Vagina (tissue), 2 donors: ENCODE measurements around the gene AKAP4. TPM values are rescaled to one million over a fixed set of nuclear protein-coding genes. Genes with fewer than 3 reads are reported as not detected.

ENCODE experiments used
- DNase-seq, 2 donors: peaks; one replicate each; pipeline ENCODE4 v3.0.0-alpha.2; 2017; ENCODE audit errors: extremely low spot score in 2 of 2
- H3K27ac ChIP-seq: fragments of 200-600 bp; sonication (generic); one replicate; pipeline ENCODE4 v1.5.1; 2019
- H3K27me3 ChIP-seq: fragments of 200-600 bp; sonication (generic); one replicate; pipeline ENCODE4 v1.5.1; 2019
- H3K36me3 ChIP-seq, 2 donors: fragments of 200-600 bp; sonication (generic); one replicate each; pipeline ENCODE4 v1.5.1; 2017 to 2019
- H3K4me1 ChIP-seq: fragments of 200-600 bp; sonication (generic); one replicate; pipeline ENCODE4 v1.5.1; 2019
- H3K4me3 ChIP-seq, 2 donors: fragments of 200-600 bp; sonication (generic); 1 replicate in 1 of 2; 2 replicates in 1 of 2; pipeline ENCODE4 v1.5.1; 2016 to 2019
- H3K9me3 ChIP-seq: fragments of 200-600 bp; sonication (generic); one replicate; pipeline ENCODE4 v1.5.1; 2019
- POLR2A ChIP-seq, 2 donors: fragments of 450-650 bp; IDR thresholded peaks; one replicate each; pipeline ENCODE4 v1.6.1; 2017; ENCODE audit warnings: antibody characterized with exemption in 2 of 2, mild to moderate bottlenecking in 2 of 2, moderate library complexity in 2 of 2
- POLR2AphosphoS5 ChIP-seq, 2 donors: sonication (generic); formaldehyde crosslinking; IDR thresholded peaks; one replicate each; pipeline ENCODE4 v1.9.0; 2017; ENCODE audit warnings: antibody characterized with exemption in 2 of 2, mild to moderate bottlenecking in 2 of 2, low read depth in 1 of 2; ENCODE audit not compliant: insufficient read depth in 1 of 2
- intact Hi-C: fragments of 100-400 bp; cut with DNase I; formaldehyde crosslinking; loops from one replicate; pipeline ENCODE4 v1.15.1; 2023
- total RNA-seq: library from RNA; depleted of rRNA; stranded (reverse); fragments of >200 nt; gene quantifications from one replicate; pipeline ENCODE4 v1.2.3, GENCODE V29; 2016
- TF ChIP-seq, protein P1 (sequence below), 3 experiments: fragments of 450-650 bp in 2 of 3; fragments of 200-600 bp in 1 of 3; sonication (generic) in 1 of 3; IDR thresholded peaks; one replicate each; pipeline ENCODE4 v1.5.1; 2017 to 2019; ENCODE audit warnings: antibody characterized with exemption in 3 of 3, mild to moderate bottlenecking in 2 of 3, moderate library complexity in 2 of 3

The AKAP4 gene
- total RNA-seq, 1 donor from 2014 or later, result not detected

DNA sequence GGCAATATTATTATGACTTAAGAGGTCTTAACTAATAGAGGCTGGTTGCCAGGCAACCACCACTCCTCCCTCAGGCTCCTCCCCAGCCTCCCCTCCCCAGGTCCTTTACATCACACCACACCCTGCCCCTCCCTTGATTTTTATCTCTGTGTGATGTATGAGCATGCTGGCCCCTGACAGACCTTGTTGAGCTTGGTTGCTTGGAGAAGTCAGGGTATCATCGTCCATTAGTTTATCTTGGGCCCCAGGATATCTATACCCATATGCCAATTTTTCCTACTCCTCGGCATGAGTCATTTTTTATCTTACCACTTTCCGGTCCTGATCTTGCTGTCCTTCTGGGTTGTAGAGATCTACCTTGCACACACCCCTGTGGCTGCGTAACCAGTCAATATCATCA lies 2.5 kb downstream of the AKAP4 start:
- H3K27me3 ChIP-seq, result no peaks in the 10 kb centered on the region
- H3K4me1 ChIP-seq, result no peaks in the 10 kb centered on the region
- TF ChIP-seq POLR2A (IDR thresholded peaks at IDR 0.05) (no peak), POLR2AphosphoS5 (IDR thresholded peaks at IDR 0.05; ENCODE audit: insufficient read depth in 1 of 2, low read depth in 1 of 2) (no peak)
- TF ChIP-seq, protein P1, sequence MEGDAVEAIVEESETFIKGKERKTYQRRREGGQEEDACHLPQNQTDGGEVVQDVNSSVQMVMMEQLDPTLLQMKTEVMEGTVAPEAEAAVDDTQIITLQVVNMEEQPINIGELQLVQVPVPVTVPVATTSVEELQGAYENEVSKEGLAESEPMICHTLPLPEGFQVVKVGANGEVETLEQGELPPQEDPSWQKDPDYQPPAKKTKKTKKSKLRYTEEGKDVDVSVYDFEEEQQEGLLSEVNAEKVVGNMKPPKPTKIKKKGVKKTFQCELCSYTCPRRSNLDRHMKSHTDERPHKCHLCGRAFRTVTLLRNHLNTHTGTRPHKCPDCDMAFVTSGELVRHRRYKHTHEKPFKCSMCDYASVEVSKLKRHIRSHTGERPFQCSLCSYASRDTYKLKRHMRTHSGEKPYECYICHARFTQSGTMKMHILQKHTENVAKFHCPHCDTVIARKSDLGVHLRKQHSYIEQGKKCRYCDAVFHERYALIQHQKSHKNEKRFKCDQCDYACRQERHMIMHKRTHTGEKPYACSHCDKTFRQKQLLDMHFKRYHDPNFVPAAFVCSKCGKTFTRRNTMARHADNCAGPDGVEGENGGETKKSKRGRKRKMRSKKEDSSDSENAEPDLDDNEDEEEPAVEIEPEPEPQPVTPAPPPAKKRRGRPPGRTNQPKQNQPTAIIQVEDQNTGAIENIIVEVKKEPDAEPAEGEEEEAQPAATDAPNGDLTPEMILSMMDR (IDR thresholded peaks at IDR 0.05), result no peak
- no peaks in the 10 kb centered on the region for H3K36me3 ChIP-seq
- intact Hi-C loops, result no loop called here
- H3K4me3 ChIP-seq, result no peak overlapping the region
- H3K27ac ChIP-seq, result no peak overlapping the region
- DNase-seq, result no peak
- H3K9me3 ChIP-seq, result no peaks in the 10 kb centered on the region

DNA sequence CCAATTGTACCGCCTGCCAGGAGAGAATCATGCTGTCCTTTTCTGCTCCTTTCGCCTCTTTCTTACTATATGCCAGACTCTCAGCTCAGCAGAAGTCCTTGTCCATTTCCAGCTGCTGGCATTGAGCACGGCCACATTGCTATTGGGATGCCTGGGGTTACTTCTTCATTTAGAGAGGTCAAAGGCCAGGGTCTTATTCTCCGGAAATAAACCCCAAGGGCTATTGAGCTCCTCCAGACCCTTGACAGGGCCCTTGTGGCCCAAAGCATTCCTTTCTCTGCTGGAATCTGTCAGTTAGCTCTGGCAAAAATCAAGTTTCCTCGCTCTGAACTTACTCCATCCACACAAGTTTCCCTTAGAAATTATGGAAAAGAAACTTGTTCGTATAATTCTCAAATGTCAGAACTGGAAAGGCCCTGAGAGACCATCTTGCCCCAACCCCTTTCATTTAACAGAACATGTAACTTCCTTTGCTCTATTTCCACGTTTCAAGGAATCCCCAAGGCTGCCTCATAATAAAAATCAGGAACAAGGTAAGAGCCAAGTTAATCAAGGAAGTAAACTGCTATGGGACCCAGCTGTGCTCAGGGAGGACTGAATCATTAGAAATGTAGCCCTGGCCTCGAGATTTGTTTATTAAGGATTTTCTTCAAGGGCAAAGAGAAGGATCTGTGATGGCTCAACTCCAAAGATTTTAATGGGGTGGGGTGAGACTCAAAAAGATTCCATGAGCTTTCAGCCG lies 11.8 kb downstream of the AKAP4 start:
- Histone ChIP-seq H3K4me1 (no peaks in the 10 kb centered on the region), H3K27ac (no peak overlapping the region), H3K4me3 (no peak overlapping the region), H3K9me3 (no peaks in the 10 kb centered on the region), H3K36me3 (no peaks in the 10 kb centered on the region), H3K27me3 (no peaks in the 10 kb centered on the region)
- intact Hi-C loops, result no loop called here
- TF ChIP-seq, protein P1 (IDR thresholded peaks at IDR 0.05), result no peak
- no peak for TF ChIP-seq POLR2AphosphoS5 (IDR thresholded peaks at IDR 0.05; ENCODE audit: insufficient read depth in 1 of 2, low read depth in 1 of 2)
- TF ChIP-seq POLR2A (IDR thresholded peaks at IDR 0.05), result no peak
- DNase-seq, result no peak

DNA sequence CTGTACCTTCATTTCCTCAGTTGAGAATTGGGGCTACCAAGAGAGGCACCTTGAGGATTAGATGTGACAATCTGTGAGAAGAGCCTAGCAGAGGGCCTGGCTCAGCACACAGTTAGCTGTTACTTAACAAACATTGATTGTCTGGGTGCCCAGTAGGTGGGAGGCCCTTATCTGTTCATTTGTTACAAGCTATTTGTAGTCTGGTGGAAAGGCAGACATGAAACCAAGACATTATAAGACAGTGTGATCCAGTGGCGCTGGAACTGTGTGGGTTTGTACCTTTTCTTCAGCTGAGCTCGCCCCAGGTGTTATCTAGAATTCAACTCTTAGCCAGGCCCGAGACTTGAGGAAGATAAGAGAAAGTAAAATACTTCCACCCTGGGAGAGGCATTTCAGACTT lies 16.9 kb downstream of the AKAP4 start:
- Histone ChIP-seq H3K27ac (no peak overlapping the region), H3K4me1 (no peaks in the 10 kb centered on the region), H3K27me3 (no peaks in the 10 kb centered on the region), H3K4me3 (no peak overlapping the region), H3K9me3 (no peaks in the 10 kb centered on the region), H3K36me3 (no peaks in the 10 kb centered on the region)
- TF ChIP-seq POLR2AphosphoS5 (IDR thresholded peaks at IDR 0.05; ENCODE audit: insufficient read depth in 1 of 2, low read depth in 1 of 2), result no peak
- TF ChIP-seq, protein P1 (IDR thresholded peaks at IDR 0.05), result no peak
- TF ChIP-seq POLR2A (IDR thresholded peaks at IDR 0.05), result no peak
- intact Hi-C loops, result no loop called here
- DNase-seq, result no peak

DNA sequence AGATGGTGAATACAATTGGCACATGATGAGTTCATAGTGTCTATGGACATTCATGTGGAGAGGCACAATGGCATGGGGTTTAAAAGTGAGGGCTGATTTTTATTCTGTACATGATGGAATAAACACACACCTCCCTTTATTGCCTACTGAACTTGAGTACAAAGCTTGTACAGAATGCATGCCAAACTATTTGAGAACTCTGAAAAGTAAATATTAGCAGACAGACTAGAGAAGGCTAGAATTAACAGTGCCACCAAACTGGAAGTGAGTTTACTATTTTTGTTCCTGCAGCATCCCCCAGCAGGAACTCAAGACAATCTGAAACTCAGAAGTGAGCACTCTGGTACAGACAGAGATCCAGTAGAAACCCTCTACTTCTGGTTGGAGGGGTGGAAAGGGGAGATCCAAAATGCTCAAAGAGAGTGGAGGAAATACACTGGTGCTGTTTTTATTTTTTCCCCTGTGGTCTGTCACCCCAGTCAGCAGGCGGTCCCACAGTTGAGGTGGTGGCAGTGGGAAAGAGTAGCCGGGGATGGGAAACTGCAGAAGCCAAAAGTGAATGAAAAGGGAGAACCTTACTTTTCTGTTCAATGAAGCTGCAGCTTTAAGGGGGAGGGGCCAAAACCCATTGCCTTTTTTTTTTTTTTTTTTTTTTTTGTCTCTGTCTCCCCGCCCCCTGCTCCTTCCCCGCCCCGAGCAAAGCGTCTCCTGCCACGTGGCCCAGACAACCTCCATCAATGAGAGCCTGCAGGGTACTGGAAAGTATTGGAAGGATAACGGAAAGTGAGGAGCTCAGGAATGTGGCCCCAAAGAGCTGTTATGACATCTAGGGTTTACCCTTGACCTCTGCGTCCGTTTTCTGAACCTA lies 20.5 kb downstream of the AKAP4 start:
- Histone ChIP-seq H3K9me3 (no peaks in the 10 kb centered on the region), H3K36me3 (no peaks in the 10 kb centered on the region), H3K4me1 (no peaks in the 10 kb centered on the region), H3K4me3 (no peak overlapping the region), H3K27me3 (no peaks in the 10 kb centered on the region), H3K27ac (no peak overlapping the region)
- TF ChIP-seq POLR2A (IDR thresholded peaks at IDR 0.05) (no peak), POLR2AphosphoS5 (IDR thresholded peaks at IDR 0.05; ENCODE audit: insufficient read depth in 1 of 2, low read depth in 1 of 2) (no peak)
- intact Hi-C loops, result no loop called here
- no peak for DNase-seq

DNA sequence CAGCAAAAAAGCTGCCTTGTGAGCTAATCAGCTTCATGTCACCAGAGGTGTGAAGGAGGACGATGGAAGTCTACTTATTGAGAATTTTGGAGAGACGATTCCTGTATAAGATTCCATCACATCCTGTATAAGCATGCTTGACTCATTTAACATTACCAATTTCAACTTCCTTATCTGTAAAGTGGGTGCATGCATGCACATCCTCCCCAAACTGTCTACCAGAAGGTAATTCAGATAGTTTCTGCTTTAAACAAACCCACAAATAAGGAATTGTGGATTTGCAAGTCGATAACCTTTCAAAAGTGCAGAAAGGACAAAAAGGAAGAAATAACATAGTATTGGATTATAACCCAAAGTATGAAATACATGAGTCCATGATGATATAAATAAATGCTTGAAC lies 31.1 kb downstream of the AKAP4 start:
- H3K27me3 ChIP-seq, result no peaks in the 10 kb centered on the region
- H3K4me3 ChIP-seq, result no peak overlapping the region
- H3K9me3 ChIP-seq, result no peaks in the 10 kb centered on the region
- intact Hi-C loops, result no loop called here
- TF ChIP-seq POLR2AphosphoS5 (IDR thresholded peaks at IDR 0.05; ENCODE audit: insufficient read depth in 1 of 2, low read depth in 1 of 2) (no peak), POLR2A (IDR thresholded peaks at IDR 0.05) (no peak)
- TF ChIP-seq, protein P1 (IDR thresholded peaks at IDR 0.05), result no peak
- no peak overlapping the region for H3K27ac ChIP-seq
- DNase-seq, result no peak
- H3K4me1 ChIP-seq, result no peaks in the 10 kb centered on the region
- H3K36me3 ChIP-seq, result no peaks in the 10 kb centered on the region
